Gastrocnemius medialis (tissue), 4 donors: ENCODE data around the gene TSSC4. TPM values are rescaled to one million over a fixed set of nuclear protein-coding genes. Genes with fewer than 3 reads are reported as not detected.
"Not testable (repeated sequence)": the region's sequence is repeated elsewhere in the genome, so short reads cannot be mapped to it uniquely, and the experiment has no call there.

Source experiments
- ATAC-seq, 2 donors: fragments of 150-250 bp; one replicate each; pipeline ENCODE4 v1.9.1; 2016
- DNase-seq, 2 donors: peaks; one replicate each; pipeline ENCODE4 v3.0.0-alpha.2; 2019
- H3K27ac ChIP-seq, 4 donors: fragments of 200-600 bp; sonication (generic); 1 replicate in 1 of 4; 2 replicates in 3 of 4; pipeline ENCODE4 v1.5.1; 2016 to 2018; ENCODE audit warnings: mild to moderate bottlenecking in 2 of 4, moderate library complexity in 1 of 4
- H3K27me3 ChIP-seq, 3 donors: fragments of 200-600 bp; sonication (generic) in 2 of 3; 1 replicate in 1 of 3; 2 replicates in 2 of 3; pipeline versions ENCODE4 v1.5.1 to v1.6.0; 2016 to 2019; ENCODE audit warnings: mild to moderate bottlenecking in 1 of 3, moderate library complexity in 1 of 3
- H3K36me3 ChIP-seq, 2 donors: fragments of 200-600 bp; sonication (generic) in 1 of 2; one replicate each; pipeline ENCODE4 v1.5.1; 2017 to 2018
- H3K4me1 ChIP-seq, 2 donors: fragments of 200-600 bp; sonication (generic) in 1 of 2; one replicate each; pipeline ENCODE4 v1.5.1; 2016 to 2017; ENCODE audit warnings: mild to moderate bottlenecking in 2 of 2
- H3K4me3 ChIP-seq, 4 donors: fragments of 200-600 bp; sonication (generic) in 3 of 4; 1 replicate in 1 of 4; 2 replicates in 3 of 4; pipeline ENCODE4 v1.5.1; 2016 to 2019; ENCODE audit warnings: mild to moderate bottlenecking in 2 of 4
- H3K9me3 ChIP-seq, 3 donors: fragments of 200-600 bp; sonication (generic) in 2 of 3; 1 replicate in 1 of 3; 2 replicates in 2 of 3; pipeline ENCODE4 v1.5.1; 2016 to 2019
- CTCF ChIP-seq, 5 experiments: fragments of 450-650 bp in 3 of 5; fragments of 200-600 bp in 2 of 5; sonication (generic) in 2 of 5; IDR thresholded peaks in 4 of 5; conservative IDR thresholded peaks in 1 of 5; 1 replicate in 4 of 5; 2 replicates in 1 of 5; pipeline ENCODE4 v1.5.1; 2016 to 2019; ENCODE audit warnings: antibody characterized with exemption in 5 of 5, mild to moderate bottlenecking in 3 of 5, moderate library complexity in 3 of 5
- POLR2A ChIP-seq, 2 donors: fragments of 450-650 bp; IDR thresholded peaks; one replicate each; pipeline ENCODE4 v1.6.1; 2017; ENCODE audit warnings: antibody characterized with exemption in 2 of 2, mild to moderate bottlenecking in 2 of 2, moderate library complexity in 2 of 2
- in situ Hi-C, 4 donors: fragments of 200-750 bp; cut with MboI; loops; one replicate each; pipeline versions ENCODE4 v1.15.0 to v1.8.0; 2017; ENCODE audit warnings: low sequenced_read_pairs in 4 of 4
- intact Hi-C: fragments of 100-400 bp; cut with DNase I; formaldehyde crosslinking; loops from one replicate; pipeline ENCODE4 v1.15.1; 2023; ENCODE audit warnings: low total_unique reads
- total RNA-seq, 4 donors: library from RNA; depleted of rRNA; stranded (reverse); fragments of >200 nt; gene quantifications; one replicate each; pipeline versions ENCODE4 v1.1.0 to v1.2.3, GENCODE V29; 2016

Gene TSSC4
- total RNA-seq, 4 donors from 2014 or later: 53.4 to 92.5 (median 76.8) TPM

DNA sequence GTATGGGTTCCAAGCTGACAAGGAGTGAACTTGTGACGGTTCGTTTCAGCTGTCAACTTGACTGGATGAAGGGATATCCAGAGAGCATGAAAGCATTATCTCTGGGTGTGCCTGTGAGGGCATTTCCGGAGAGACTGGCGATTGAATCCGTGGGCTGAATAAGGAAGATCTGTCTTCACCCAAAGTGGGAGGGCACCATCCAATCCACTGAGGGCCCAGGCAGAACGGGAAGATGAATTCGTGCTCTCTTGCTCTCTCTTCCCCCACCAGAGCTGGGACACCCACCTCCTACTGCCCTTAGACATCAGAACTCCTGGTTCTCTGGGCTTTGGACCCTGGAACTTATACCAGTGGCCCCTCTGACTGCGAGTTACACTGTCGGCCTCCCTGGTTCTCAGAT lies 39.0 kb upstream of the TSSC4 start:
- Histone ChIP-seq H3K4me3 (no peak overlapping the region), H3K27me3 (no peaks in the 10 kb centered on the region), H3K4me1 (no peaks in the 10 kb centered on the region), H3K27ac (no peak overlapping the region), H3K36me3 (no peaks in the 10 kb centered on the region), H3K9me3 (no peaks in the 10 kb centered on the region)
- in situ Hi-C loops: no loop called here
- ATAC-seq (no peak), DNase-seq (no peak)
- intact Hi-C loops: no loop called here
- TF ChIP-seq POLR2A (IDR thresholded peaks at IDR 0.05): no peak
- no peak for TF ChIP-seq CTCF (IDR thresholded peaks at IDR 0.05 in 4 of 5, conservative IDR thresholded peaks at IDR 0.05 in 1 of 5)

GRCh38 chr11:2362414-2362813 lies 38.1 kb upstream of the TSSC4 start:
- intact Hi-C loops (no loop called here), in situ Hi-C loops (no loop called here)
- ATAC-seq: no peak

GRCh38 chr11:2363130-2363529 lies 37.4 kb upstream of the TSSC4 start:
- Histone ChIP-seq H3K27ac (no peak overlapping the region), H3K4me3 (no peak overlapping the region), H3K27me3 (no peaks in the 10 kb centered on the region), H3K4me1 (no peaks in the 10 kb centered on the region), H3K9me3 (no peaks in the 10 kb centered on the region), H3K36me3 (no peaks in the 10 kb centered on the region)
- intact Hi-C loops (no loop called here), in situ Hi-C loops (no loop called here)
- no peak for ATAC-seq
- no peak for DNase-seq
- TF ChIP-seq POLR2A (IDR thresholded peaks at IDR 0.05): no peak
- no peak for TF ChIP-seq CTCF (IDR thresholded peaks at IDR 0.05 in 4 of 5, conservative IDR thresholded peaks at IDR 0.05 in 1 of 5)

More at GRCh38 chr11:2362414-2362813, 38.1 kb upstream of the TSSC4 start:
- H3K4me1 ChIP-seq: no peaks in the 10 kb centered on the region
- H3K9me3 ChIP-seq: no peaks in the 10 kb centered on the region
- no peak for DNase-seq
- H3K4me3 ChIP-seq: no peak overlapping the region
- no peaks in the 10 kb centered on the region for H3K36me3 ChIP-seq
- no peaks in the 10 kb centered on the region for H3K27me3 ChIP-seq
- TF ChIP-seq CTCF (IDR thresholded peaks at IDR 0.05 in 4 of 5, conservative IDR thresholded peaks at IDR 0.05 in 1 of 5): no peak
- no peak for TF ChIP-seq POLR2A (IDR thresholded peaks at IDR 0.05)
- H3K27ac ChIP-seq: no peak overlapping the region

DNA sequence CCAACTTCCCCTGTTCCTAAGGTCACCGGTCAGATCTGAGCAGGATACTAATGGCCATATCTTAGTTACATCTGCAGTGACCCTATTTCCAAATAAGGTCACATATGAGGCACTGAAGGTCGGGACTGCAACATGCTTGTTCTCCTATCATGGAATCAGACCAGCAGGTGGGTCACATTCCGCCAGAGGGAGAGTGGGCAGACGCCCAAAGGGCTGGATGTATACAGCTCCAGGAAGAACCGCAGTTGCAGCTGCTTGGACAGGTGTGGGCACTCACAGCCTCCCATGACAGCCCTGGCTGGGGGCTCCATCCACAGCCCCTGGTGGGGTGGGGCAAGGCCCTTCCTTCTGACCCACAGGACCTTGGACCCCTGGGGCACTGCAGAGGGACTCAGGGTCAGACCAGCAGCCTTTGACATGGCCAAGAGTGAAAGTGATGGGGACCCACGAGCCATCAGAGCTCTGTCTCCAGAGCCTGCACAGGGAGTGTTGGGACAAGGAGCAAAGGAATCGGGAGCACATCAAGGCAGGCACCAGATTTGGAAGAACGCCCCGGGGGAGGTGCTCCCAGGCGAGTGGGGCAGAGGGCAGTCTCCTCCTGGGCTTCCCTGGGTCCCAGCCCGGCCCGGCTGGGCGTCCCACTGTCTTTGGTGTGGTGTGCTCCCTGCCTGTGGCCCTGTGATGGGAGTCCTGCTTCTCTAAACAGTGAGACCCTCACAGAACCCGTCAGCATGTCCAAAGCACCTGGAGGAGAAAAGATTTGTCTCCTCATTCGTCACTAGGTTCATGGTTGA lies 36.8 kb upstream of the TSSC4 start:
- ATAC-seq: no peak
- no peak overlapping the region for H3K4me3 ChIP-seq
- no peaks in the 10 kb centered on the region for H3K36me3 ChIP-seq
- H3K27me3 ChIP-seq: no peaks in the 10 kb centered on the region
- no peak overlapping the region for H3K27ac ChIP-seq
- intact Hi-C loops (no loop called here), in situ Hi-C loops (no loop called here)
- H3K4me1 ChIP-seq: no peaks in the 10 kb centered on the region
- no peaks in the 10 kb centered on the region for H3K9me3 ChIP-seq
- no peak for DNase-seq
- TF ChIP-seq CTCF (IDR thresholded peaks at IDR 0.05 in 4 of 5, conservative IDR thresholded peaks at IDR 0.05 in 1 of 5): no peak
- no peak for TF ChIP-seq POLR2A (IDR thresholded peaks at IDR 0.05)

DNA sequence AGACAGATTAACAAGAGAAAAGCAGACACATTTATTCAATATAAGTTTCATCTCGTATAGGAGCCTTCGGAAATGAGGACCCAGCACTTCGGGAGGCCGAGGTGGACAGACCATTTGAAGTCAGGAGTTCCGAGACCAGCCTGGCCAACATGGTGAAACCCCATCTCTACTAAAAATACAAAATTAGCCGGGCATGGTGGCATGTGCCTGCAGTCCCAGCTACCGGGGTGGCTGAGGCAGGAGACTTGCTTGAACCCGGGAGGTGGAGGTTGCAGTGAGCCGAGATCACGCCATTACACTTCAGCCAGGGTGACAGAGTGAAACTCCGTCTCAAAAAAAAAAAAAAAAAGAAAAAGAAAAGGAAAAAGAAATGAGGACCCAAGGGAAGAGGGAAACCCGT lies 36.2 kb upstream of the TSSC4 start:
- intact Hi-C loops, H3K27ac ChIP-seq, DNase-seq, H3K9me3 ChIP-seq, ATAC-seq, H3K4me3 ChIP-seq, H3K27me3 ChIP-seq, H3K4me1 ChIP-seq, H3K36me3 ChIP-seq, in situ Hi-C loops: not testable (repeated sequence)
